BJ (cell line): ENCODE results near the gene CHRNE. TPM values are rescaled to one million over a fixed set of nuclear protein-coding genes. Genes with fewer than 3 reads are reported as not detected.
"Not testable (repeated sequence)": the region's sequence is repeated elsewhere in the genome, so short reads cannot be mapped to it uniquely, and the experiment has no call there.

Experiments used
- CTCF ChIA-PET: fragments of 350-600 bp; formaldehyde crosslinking; extraction: SDS; loops from one replicate; lab custom pipeline; 2021; ENCODE audit warnings: antibody characterized with exemption, inconsistent platforms; lab: Yijun Ruan, JAX
- POLR2A ChIA-PET: fragments of 300-600 bp; sonication (Branson Sonifier 250); formaldehyde crosslinking; extraction: SDS; loops from one replicate; lab custom pipeline; 2021; ENCODE audit warnings: antibody characterized with exemption; lab: Charles Lee
- DNase-seq: peaks from one replicate; pipeline ENCODE4 v3.0.0-alpha.2; 2011; ENCODE audit warnings: low read depth
- H3K27me3 ChIP-seq: 2 replicates; pipeline ENCODE4 v1.6.0; 2011; ENCODE audit warnings: low read length; ENCODE audit not compliant: control insufficient read depth, insufficient read depth
- H3K36me3 ChIP-seq: 2 replicates; pipeline ENCODE4 v1.5.1; 2011; ENCODE audit warnings: low read length; ENCODE audit not compliant: control insufficient read depth, insufficient read depth
- H3K4me3 ChIP-seq: 2 replicates; pipeline ENCODE4 v1.5.1; 2011; ENCODE audit warnings: low read depth, mild to moderate bottlenecking, control low read depth, low read length
- CTCF ChIP-seq: IDR thresholded peaks from 2 replicates; pipeline ENCODE4 v1.5.1; 2011; ENCODE audit warnings: low read depth, mild to moderate bottlenecking, control low read depth, inconsistent platforms, low read length, moderate library complexity; ENCODE audit not compliant: insufficient read depth
- polyA plus RNA-seq: library from polyadenylated mRNA; depleted of rRNA; stranded (reverse); fragments of >200 nt; gene quantifications from 2 replicates; pipeline ENCODE4 v1.2.3, GENCODE V29; 2011

CHRNE gene
- polyA plus RNA-seq, 1 experiment: 0.36 TPM

GRCh38 chr17:4919511-4920047 lies 16.7 kb upstream of the CHRNE start:
- POLR2A ChIA-PET: no interaction called here
- no peak for TF ChIP-seq CTCF
- CTCF ChIA-PET: interaction anchor here (1.0 to 2.0 kb wide), 8 partner anchors 9 to 143 kb away, joined by 3 to 13 read pairs (median 4); partner anchors contain the start of gene C17orf107
- DNase-seq: no peak
- Histone ChIP-seq H3K27me3 (no peaks in the 10 kb centered on the region), H3K36me3 (no peaks in the 10 kb centered on the region), H3K4me3 (no peak overlapping the region)

- DNase-seq, H3K27me3 ChIP-seq, H3K36me3 ChIP-seq, H3K4me3 ChIP-seq: not testable (repeated sequence)
- ChIA-PET POLR2A (interaction anchor here (0.5 kb wide), 1 partner anchor 26 kb away, joined by 7 read pairs; no protein-coding TSS in a partner anchor), CTCF (interaction anchor here (0.7 to 1.8 kb wide), 5 partner anchors 11 to 66 kb away, joined by 3 to 6 read pairs (median 5); partner anchors contain the start of genes CHRNE, RNF167 and SLC25A11)
These were observed 11.7 kb upstream of the CHRNE start for GRCh38 chr17:4914551-4914950.

GRCh38 chr17:4913994-4914393 lies 11.1 kb upstream of the CHRNE start:
- ChIA-PET POLR2A (interaction anchor here (0.5 kb wide), 1 partner anchor 27 kb away, joined by 7 read pairs; no protein-coding TSS in a partner anchor), CTCF (interaction anchor here (0.6 to 1.6 kb wide), 5 partner anchors 10 to 201 kb away, joined by 3 to 6 read pairs (median 4); partner anchors contain the start of genes CHRNE, RNF167 and SLC25A11)
- no peak for TF ChIP-seq CTCF
- Histone ChIP-seq H3K36me3 (no peaks in the 10 kb centered on the region), H3K4me3 (no peak overlapping the region), H3K27me3 (no peaks in the 10 kb centered on the region)
- DNase-seq: no peak

- Histone ChIP-seq H3K27me3 (no peaks in the 10 kb centered on the region), H3K4me3 (no peak overlapping the region), H3K36me3 (no peaks in the 10 kb centered on the region)
- ChIA-PET POLR2A (interaction anchor here (0.9 kb wide), 1 partner anchor 31 kb away, joined by 3 read pairs; the partner anchor contains the start of genes RNF167 and SLC25A11), CTCF (interaction anchor here (0.6 to 3.3 kb wide), 36 partner anchors 9 to 329 kb away, joined by 3 to 27 read pairs (median 4); partner anchors contain the start of genes C17orf107, CAMTA2, INCA1 and KIF1C)
- peak; percentile 82 for DNase-seq
- TF ChIP-seq CTCF: peak; percentile 86
These were observed 6.0 kb upstream of the CHRNE start for GRCh38 chr17:4908711-4909496.

GRCh38 chr17:4908301-4908700 lies 5.4 kb upstream of the CHRNE start:
- ChIA-PET POLR2A (no interaction called here), CTCF (interaction anchor here (0.7 to 3.3 kb wide), 23 partner anchors 9 to 330 kb away, joined by 3 to 27 read pairs (median 6); partner anchors contain the start of genes C17orf107, CAMTA2, INCA1 and KIF1C)
- DNase-seq: no peak
- no peaks in the 10 kb centered on the region for H3K27me3 ChIP-seq
- H3K4me3 ChIP-seq: no peak overlapping the region
- TF ChIP-seq CTCF: no peak
- H3K36me3 ChIP-seq: no peaks in the 10 kb centered on the region

- H3K4me3 ChIP-seq, H3K36me3 ChIP-seq, H3K27me3 ChIP-seq, POLR2A ChIA-PET, DNase-seq, CTCF ChIA-PET: not testable (repeated sequence)
These were observed 3.7 kb upstream of the CHRNE start for GRCh38 chr17:4906642-4907041.
